Hippocampal formation (tissue), 2 donors: ENCODE measurements around the gene CREG2.
A peak's percentile ranks its signal among the peaks of the same experiment; 100 is the strongest.
"Not testable (repeated sequence)": the region's sequence is repeated elsewhere in the genome, so short reads cannot be mapped to it uniquely, and the experiment has no call there.

ENCODE experiments used
- DNase-seq, 2 donors: peaks; one replicate each; lab custom pipeline; 2025; lab: John Stamatoyannopoulos, UW

CREG2 gene

DNA sequence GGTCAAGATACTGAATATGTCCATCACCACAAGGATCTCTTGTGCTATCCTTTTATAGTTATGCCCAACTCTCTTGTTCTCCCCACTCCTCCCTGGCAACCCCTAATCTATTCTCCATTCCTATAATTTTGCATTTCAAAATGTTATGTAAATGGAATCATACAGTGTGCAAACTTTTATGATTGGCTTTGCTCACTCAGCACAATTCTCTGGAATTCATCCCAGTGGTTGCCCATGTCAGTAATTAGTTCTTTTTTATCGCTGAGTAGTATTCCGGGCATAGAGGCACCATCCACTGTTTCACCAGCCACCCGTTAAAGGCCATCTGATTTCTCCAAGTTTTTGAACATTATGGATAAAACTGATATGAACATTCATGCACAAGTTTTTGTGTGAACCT is 40.4 kb downstream of the CREG2 start:
- DNase-seq: no peak

DNA sequence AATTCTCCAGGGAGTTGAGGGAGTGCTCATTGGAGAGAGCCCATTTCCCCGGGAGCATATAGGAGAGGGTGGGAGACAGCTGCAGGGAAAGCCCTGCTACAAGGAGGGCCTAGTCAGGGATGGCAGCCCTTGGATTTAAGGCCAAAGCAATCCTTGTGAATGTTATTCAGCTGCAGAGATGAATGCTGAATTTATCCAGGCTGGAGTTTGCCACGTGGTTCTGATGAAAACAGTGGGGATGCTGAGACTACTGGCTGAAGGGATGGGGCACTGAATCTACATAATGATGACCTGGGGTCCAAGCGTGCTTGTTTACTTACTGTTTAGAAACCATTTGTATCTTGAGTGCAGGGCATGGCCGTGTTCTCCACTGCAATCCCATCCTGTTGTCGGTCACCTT is 43.2 kb downstream of the CREG2 start:
- peak in 1 of 2 donors; percentile 65 for DNase-seq

DNA sequence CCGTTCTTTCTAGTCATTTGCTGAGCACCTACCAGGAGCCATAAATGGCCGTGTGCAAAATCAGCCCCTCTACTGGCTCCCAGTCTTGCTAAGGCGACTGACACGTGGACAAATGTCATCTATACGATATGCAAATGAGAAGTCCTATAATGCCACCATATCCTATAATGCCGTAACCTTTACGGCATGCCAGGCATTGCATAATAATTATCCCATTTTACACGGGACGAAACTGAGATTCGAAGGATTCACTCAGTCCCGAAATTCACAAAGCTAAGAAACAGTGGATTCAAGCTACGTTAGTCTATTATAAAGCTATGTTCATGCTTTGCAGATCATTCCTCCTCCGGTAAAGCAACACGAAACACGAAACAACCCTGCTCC is 44.7 kb downstream of the CREG2 start:
- no peak for DNase-seq

DNA sequence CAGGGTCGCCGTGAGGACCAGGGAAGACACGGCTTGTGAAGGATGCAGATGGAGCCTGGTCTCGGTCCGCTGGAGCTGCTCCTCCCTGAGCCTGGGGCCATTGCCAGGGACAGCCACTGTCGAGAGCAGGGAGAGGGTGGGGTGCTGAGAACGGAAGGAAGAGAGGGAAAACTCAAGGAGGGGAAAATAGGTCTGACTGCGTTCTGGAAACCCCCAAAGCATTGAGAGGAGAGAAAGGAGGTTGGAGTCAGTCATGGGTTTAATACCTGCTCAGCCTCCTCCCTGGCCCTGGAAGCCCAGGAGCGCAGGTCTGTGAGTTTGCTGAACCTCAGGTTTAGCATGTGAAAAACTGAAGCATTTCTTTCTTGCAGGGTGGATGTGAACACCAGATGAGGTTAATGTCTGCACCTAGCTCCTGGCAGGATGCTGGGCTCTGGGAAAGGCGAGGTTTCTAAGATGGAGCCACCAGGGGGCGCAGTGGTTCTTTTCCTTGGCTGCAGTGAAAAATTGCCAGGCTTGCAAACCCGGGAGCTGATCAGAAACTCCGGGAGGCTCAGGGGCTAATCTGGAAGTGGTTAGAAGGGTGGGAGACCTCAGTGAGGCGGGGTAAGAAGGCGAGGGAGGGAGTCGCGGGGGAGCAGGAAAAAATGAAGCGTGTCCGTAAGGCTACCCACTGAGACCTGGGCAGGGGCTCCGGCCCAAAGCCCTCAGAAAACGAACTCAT is 45.2 kb downstream of the CREG2 start:
- peak; percentile 55 to 76 for DNase-seq

DNA sequence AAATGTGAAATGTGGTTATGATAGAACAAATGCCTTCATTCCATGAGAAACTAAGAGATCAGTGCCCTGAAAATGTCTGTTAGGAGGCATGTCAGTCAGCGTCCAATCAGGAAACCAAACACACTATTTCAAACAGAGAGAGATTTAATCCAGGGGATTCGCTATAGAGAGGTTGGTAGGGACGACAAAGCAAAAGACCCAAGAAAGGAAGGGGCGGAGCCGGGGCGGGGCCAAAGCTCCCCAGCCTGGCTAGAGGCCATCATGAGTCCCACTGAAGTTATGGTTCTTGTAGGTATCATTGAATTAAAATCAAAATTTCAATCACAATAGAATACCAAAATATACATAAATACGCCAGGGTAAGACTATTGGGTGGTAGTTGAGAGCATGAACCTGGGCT is 45.9 kb downstream of the CREG2 start:
- DNase-seq: no peak

DNA sequence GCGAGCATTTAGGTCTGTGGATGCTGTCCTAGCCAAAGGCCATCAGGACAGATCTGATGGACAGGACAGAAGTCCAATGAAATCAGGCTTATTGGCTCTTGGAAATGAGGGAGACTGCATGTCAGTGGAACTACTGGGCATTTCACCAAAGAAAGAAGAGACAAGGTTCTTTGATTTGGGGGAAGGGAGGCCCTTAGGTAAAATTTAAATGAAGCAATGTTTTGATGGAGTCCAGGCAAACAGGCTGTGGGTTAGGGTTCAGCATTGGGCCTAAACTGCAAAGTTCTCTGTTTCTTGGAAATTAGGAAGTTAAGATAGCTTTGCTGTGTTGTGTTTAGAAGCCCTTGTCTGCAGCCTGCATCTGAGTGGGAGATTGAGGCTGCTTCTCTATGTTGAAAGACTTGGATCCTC is 47.2 kb downstream of the CREG2 start:
- DNase-seq: no peak

DNA sequence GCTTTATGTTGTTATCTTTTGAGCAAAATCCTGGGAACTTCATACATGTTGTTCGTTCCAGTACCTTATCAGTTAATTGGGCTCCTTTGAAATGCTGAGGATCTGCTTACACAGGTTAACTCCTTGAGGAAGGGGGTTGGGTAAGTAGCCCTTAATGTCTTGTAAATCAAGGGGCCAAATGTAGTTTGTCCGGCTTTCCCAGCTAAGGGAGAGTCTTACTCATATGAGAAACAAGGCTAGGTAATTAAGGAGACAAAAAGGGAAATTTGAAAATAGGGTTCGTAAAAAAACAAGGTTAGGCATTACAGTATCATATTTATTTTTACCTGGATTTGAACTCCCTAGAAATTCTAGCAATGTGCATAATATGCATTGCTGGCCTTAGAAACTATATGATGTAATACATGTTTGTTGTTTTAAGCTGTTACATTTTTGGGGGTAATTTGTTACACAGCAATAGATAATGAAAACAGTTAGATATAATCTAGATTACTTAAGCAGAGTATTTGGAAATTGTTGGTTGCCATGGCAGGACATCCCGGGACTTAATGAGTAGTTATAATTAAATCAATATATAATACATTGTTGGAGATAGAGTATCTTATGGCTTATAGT is 47.9 kb downstream of the CREG2 start:
- no peak for DNase-seq

DNA sequence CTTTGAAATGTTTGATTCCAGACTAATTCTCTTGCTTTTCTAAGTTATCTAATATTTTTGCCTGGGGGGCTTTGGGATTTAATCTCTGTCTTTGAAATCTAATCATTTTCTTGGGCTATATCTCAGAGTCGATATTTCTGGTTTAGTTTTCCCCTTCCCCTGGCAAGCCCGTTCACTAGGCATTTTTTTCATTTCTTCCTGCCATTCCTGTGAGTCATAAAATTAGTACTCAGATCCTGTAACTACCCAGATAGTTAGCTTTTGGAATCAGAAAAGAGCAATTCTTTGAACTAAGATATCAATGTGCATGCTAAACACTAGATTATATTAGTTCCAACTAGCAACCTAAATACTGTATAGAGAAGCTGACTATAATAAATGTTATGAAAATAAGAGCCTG is 49.4 kb downstream of the CREG2 start:
- DNase-seq: no peak

DNA sequence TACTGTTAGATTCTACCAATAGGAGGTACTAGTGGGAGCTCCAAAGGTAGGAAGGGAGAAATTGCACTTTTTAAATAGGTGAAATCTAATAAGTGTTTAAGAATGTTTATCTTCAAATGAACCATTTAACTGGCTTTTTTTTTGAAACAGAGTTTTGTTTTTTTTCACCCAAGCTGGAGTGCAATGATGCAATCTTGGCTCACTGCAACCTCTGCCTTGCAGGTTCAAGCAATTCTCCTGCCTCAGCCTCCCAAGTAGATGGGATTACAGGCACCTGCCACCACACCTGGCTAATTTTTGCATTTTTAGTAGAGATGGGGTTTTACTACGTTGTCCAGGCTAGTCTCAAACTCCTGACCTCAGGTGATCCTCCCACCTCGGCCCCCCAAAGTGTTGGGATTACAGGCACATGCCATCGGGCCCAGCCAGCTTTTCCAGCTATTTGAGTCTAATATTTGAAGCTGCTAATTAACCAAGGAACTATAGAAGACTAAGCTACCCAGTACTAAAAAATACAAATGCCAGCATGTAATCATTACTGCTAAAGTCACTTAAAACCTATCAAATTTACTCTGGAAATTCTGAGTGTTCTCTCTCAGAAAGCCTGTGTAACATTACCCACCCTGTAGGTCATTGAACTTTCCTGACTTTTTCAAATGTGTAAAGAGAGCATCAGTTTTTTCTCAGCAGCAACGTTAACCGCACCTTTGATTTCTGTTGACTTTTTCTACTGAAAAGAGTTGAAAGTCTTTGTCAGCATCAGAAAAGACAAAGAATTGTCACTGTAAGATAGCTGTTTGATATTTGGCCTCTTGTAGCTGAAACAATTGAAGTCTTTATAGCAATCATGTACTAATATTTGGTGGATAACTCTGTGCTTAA is 54.2 kb downstream of the CREG2 start:
- no peak for DNase-seq

DNA sequence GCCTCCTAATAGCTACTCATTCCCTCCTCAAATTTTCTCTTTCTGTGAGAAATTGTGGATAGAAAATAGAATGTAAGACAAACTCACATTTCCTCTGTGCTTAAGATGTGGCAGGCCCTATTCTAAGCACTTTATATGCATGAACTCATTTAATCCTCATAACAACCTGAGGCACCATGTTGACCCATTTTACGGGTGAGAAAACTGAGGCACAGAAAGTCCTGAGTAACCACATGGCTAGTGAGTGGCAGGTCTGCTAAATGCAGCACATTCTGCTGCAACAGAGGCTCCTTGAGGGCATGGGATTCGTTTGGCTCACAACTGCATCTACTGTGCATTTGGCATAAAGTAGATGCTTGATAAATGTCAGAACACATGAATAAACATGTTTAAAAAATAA is 56.1 kb downstream of the CREG2 start:
- no peak for DNase-seq

DNA sequence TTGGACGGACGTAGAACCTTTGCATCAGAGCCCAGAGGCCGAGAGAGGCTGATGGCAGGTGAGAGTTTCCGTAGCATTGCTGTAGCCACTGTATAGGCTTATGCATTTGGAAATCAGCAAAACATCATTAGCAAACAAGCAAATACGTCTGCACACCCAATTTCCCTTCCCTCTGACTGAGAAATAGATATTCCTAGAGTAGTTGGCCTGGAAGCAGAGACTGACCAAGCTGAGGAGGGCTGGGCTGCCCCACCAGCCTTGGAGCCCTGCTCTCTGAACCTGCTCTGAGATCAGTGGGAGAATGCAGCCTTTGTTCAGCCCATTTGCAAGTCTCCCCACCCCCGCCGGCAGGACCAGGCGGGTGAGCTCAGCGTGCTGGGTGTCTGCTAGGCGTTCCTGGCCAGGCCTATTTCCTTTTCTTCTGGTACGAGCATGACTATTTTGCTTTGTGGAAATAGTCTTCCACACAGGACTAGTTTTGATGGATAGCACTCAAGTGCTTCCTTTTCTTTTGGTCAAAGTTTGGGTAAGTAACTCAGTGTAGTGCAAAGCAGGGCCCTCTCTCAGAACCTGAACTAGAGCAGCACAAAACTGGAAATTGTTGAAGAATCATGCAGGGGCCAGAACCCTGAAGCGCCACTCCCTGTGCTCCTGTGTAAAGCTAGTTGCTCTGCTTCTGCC is 56.9 kb downstream of the CREG2 start:
- DNase-seq: peak; percentile 62 to 75

DNA sequence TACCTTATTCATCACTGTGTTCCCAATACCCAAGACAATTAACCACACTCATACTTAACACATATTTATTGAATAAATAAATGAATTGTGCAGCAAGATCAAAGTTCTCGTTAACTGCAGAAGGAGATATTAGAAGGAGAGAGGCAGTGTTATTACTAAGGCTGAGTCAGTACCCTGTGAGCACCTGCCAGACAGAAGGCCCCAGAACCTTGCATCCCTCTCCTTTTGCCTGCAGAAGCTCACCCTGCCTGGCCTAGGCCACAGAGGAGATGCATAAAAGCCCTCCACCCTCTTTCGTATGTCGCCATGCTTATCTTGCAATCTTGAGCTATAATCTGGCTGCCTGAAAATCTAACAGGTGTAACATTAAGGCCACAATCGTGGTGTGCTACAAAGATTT is 58.3 kb downstream of the CREG2 start:
- DNase-seq: no peak

DNA sequence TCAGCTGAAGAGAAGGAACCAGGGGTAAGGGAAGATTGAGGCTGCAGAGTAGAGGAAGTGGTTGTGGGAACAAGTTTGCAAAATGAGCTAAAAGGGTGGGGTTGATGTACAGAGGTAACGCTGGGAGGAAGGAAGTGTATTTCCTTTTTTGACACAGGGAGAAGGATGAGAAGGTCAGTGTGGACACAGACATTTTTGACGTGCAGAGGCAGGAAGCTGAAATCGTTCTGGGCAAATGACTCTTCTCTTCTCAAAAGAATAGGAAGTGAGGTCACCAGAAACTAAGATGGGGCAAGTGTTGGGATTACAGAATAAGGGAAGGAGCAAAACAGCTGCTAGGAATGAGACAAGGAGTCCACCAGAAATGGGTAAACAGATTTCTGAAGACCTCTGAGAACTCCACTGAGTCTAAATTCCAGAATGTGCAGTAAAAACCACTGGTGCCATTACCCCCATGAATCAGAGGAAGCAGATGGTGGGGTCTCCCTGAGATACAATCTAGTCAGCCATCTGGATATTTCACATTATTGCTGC is 58.8 kb downstream of the CREG2 start:
- DNase-seq: peak in 1 of 2 donors; percentile 26

DNA sequence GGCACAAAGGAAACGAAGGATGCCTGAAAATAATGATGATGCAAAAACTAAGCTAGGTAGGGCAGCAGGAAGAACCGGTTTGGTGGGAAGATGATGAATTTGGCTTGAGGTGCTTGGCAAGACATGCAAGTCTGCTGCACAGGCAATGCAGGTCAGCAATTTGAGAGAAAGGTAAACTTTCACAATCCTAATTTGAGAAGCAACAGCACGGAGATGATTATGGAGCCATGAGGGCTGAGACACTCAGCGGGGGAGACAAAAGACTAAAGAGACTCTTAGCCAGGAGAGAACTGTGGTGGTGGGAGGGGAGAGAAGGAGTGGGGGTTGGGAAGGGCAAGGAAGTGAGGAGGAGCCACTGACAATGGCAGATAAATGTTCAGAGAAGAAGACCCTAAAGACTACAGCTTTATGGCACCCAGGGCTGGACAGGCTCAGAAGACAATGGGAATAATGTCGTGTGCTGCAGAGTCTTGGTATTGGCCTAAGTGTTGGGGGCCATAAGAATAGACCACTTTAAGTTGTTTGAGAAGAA is 59.4 kb downstream of the CREG2 start:
- DNase-seq: no peak

DNA sequence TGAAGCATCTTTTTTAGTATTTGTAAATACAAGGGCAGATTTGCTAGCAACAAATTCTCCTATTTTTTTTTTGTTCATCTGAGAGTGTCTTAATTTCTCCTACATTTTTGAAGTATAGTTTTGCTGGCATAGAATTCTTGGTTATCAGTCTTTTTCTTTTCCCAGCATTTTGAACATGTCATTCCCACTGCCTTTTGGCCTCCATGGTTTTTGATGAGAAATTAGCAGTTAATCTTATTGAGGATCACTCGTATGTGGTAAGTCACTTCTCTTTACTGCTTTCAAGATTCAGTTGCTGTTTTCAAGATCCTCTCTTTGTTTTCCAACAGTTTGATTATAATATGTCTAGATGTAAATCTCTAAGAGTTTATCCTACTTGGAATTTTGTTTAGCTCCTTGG is 61.9 kb downstream of the CREG2 start:
- no peak for DNase-seq

DNA sequence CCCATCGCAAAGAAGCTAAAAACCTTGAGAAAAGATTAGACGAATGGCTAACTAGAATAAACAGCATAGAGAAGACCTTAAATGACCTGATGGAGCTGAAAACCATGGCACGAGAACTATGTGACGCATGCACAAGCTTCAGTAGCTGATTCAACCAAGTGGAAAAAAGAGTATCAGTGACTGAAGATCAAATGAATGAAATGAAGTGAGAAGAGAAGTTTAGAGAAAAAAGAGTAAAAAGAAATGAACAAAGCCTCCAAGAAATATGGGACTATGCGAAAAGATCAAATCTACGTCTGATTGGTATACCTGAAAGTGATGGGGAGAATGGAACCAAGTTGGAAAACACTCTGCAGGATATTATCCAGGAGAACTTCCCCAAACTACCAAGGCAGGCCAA is 70.7 kb downstream of the CREG2 start:
- not testable (repeated sequence) for DNase-seq

DNA sequence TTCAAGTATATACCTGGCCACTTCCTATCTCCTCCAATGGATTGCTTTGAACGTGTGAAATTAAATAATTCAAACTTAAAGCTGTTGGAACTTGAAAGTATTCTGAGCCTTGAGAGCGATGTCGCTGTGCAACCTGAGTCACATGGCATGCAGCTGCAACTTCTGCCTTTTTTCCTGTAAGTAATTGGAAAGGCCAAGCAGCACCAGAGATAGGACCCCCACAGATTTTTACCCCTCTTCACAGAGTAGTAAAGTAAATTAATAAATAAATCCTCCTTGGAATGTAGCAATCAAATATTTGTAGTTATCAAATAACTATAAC is 75.6 kb downstream of the CREG2 start:
- DNase-seq: no peak

DNA sequence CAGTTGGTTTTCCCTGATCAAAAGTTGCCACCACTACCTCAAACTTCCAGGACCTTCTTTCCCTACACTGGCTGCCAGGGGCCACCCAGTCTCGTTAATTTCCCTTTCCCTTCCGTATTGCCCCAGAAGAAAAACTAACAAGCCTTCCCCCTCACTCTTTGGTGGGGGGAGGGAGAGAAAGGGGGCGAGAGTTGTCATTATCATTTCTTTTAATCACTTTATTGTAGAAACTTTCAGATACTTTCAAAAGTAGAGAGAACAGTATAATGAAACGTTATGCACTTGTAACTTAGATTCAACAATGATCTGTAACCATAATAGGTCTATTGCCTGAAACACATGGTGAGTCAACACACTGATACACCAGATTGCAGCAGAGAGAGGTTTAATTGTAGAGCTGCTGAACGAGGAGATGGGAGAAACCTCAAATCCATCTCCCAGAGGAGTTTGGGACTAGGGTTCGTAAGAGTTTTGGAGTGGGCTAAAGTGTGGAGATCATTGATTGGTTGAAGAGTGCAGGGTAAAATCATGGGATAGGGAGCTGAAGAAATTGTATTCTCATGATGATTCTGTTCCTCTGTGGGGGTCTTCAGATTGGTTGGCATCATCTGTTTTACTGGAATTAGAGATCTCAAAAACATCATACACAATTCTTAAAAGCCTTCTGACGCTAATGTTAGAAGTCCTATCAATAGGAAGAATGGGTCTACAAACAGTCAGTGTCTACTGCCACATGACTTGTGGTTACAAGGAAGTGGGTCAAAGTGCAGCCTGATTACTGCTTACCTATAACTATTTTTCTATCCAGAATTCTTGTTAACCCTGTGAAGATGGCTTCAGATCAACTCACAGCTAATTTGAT is 76.2 kb downstream of the CREG2 start:
- DNase-seq: no peak

DNA sequence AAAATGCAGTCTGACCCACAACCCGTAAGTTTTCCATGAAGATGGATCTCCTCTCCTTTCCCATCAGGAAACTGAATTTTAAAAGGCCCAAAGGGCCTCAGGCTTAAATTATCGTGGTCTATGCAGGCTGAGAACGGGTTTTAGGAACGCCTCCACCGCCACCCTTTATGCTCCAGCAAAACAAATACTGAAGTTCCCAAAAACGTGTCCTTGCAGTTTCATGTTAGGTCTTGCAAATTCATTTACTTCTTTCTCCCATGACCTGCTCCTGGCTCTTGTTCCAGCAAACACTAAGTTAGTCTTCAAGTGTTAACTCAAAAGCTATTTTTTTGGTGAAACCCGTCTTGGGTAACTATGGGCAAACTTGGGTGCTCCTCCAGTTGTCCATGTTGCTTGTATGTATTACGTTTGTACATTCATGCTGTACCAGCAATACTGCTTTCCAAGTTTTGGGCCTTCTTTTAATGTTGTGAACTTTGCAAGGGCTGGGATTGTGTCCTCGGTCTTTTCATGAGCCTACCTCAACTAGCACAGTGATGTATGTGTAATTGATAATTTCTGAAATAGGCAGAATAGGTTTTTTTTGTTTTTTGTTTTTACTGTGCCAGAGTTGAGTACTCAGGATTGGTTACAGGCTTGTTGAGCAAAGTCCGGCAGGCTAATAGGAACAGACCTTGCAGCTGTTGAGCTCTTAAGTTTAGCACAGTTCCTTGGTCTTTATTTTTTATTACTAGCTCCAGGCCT is 77.0 kb downstream of the CREG2 start:
- no peak for DNase-seq
